Measurements from ENCODE around the gene PUM1. TPM values are rescaled to one million over a fixed set of nuclear protein-coding genes. Genes with fewer than 3 reads are reported as not detected.

Gene PUM1
- total and polyA plus RNA-seq, 2 experiments from 2014 or later = 68.6 to 97.4 TPM

DNA sequence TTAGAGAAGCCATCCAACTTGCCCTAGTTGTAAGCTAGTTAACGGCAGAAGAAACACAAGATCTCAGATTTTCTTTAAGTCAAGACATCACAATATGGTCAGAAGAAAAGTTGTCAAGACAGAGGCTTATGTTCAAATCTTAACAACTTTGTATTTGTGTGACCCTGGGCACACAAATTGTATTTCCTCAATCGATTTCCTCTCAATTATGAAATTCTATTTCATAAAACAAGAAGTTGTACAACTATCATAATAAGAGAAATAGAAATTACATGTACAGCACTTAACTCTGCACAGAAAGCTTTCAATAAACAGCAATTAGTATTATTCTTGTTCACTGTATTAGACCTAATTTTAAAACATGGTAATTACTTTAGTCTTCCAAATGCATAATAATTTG is 94.0 kb downstream of the PUM1 start:
- TF ChIP-seq EZH2phosphoT487 (IDR thresholded peaks at IDR 0.05; ENCODE audit: low read depth, severe bottlenecking, unreplicated experiment) = no peak
- TF ChIP-seq, protein P1, sequence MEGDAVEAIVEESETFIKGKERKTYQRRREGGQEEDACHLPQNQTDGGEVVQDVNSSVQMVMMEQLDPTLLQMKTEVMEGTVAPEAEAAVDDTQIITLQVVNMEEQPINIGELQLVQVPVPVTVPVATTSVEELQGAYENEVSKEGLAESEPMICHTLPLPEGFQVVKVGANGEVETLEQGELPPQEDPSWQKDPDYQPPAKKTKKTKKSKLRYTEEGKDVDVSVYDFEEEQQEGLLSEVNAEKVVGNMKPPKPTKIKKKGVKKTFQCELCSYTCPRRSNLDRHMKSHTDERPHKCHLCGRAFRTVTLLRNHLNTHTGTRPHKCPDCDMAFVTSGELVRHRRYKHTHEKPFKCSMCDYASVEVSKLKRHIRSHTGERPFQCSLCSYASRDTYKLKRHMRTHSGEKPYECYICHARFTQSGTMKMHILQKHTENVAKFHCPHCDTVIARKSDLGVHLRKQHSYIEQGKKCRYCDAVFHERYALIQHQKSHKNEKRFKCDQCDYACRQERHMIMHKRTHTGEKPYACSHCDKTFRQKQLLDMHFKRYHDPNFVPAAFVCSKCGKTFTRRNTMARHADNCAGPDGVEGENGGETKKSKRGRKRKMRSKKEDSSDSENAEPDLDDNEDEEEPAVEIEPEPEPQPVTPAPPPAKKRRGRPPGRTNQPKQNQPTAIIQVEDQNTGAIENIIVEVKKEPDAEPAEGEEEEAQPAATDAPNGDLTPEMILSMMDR (IDR thresholded peaks at IDR 0.05; ENCODE audit: poor library complexity) = no peak
- TF ChIP-seq EZH2 (IDR thresholded peaks at IDR 0.05; ENCODE audit: borderline replicate concordance) = no peak
- H3K9me2 ChIP-seq (replicated peaks; ENCODE audit: insufficient read depth) = no peaks in the 10 kb centered on the region
- no peaks in the 10 kb centered on the region for H3K27me3 ChIP-seq
- no peak for DNase-seq (ENCODE audit: low spot score)
- no peak overlapping the region for H3K4me3 ChIP-seq
- peaks cover 64% of the 10 kb centered on the region for H4K20me1 ChIP-seq (ENCODE audit: insufficient read depth, poor library complexity, severe bottlenecking)
- H3K79me2 ChIP-seq = peaks cover 89% of the 10 kb centered on the region
- H3K9me3 ChIP-seq (ENCODE audit: low read depth) = no peaks in the 10 kb centered on the region
- peaks cover 33% of the 10 kb centered on the region for H3K4me1 ChIP-seq (ENCODE audit: insufficient read depth)
- 97% methylated on average over 2 of the region's 2 CpGs for WGBS (ENCODE audit: low lambda C conversion rate, missing lambda C conversion rate)
- H3K4me2 ChIP-seq = no peak overlapping the region
- no peak overlapping the region for H2AFZ ChIP-seq
- H3K27ac ChIP-seq = no peak overlapping the region
- H3K36me3 ChIP-seq (replicated peaks; ENCODE audit: insufficient read depth, low read depth) = no peaks in the 10 kb centered on the region

DNA sequence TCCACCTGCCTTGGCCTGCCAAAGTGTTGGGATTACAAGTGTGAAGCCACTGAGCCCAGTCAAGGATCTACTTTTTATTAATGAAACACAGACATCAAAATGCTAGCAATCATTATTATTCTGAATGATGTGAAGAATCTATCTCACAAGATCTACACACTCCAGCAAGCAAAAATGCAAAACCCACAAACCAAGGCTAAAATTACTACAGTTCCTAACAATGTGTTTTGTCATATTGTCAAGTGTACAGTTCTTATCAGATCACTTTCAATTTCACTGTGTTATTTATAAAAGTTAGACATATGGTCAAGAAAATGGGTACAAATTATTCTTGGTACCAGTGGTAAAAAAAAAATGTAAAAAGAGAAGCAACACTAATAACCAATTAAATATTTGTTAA is 95.6 kb downstream of the PUM1 start:
- Histone ChIP-seq H2AFZ (no peak overlapping the region), H3K27ac (no peak overlapping the region), H3K9me2 (replicated peaks; ENCODE audit: insufficient read depth) (no peaks in the 10 kb centered on the region), H3K4me2 (no peak overlapping the region), H4K20me1 (ENCODE audit: insufficient read depth, poor library complexity, severe bottlenecking) (peaks cover 58% of the 10 kb centered on the region), H3K4me3 (no peak overlapping the region), H3K9me3 (ENCODE audit: low read depth) (no peaks in the 10 kb centered on the region), H3K36me3 (replicated peaks; ENCODE audit: insufficient read depth, low read depth) (no peaks in the 10 kb centered on the region), H3K79me2 (peaks cover 89% of the 10 kb centered on the region), H3K4me1 (ENCODE audit: insufficient read depth) (peaks cover 24% of the 10 kb centered on the region), H3K27me3 (no peaks in the 10 kb centered on the region)
- TF ChIP-seq EZH2 (IDR thresholded peaks at IDR 0.05; ENCODE audit: borderline replicate concordance) = no peak
- TF ChIP-seq, protein P1 (IDR thresholded peaks at IDR 0.05; ENCODE audit: poor library complexity) = no peak
- TF ChIP-seq EZH2phosphoT487 (IDR thresholded peaks at IDR 0.05; ENCODE audit: low read depth, severe bottlenecking, unreplicated experiment) = no peak
- no peak for DNase-seq (ENCODE audit: low spot score)

GRCh38 chr1:30968220-30968971 is 97.1 kb downstream of the PUM1 start:
- Histone ChIP-seq H3K9me3 (ENCODE audit: low read depth) (no peaks in the 10 kb centered on the region), H3K79me2 (peaks cover 91% of the 10 kb centered on the region), H3K4me2 (no peak overlapping the region), H4K20me1 (ENCODE audit: insufficient read depth, poor library complexity, severe bottlenecking) (peaks cover 52% of the 10 kb centered on the region), H3K27me3 (no peaks in the 10 kb centered on the region), H3K4me3 (no peak overlapping the region), H3K36me3 (replicated peaks; ENCODE audit: insufficient read depth, low read depth) (peaks cover 2% of the 10 kb centered on the region), H3K9me2 (replicated peaks; ENCODE audit: insufficient read depth) (no peaks in the 10 kb centered on the region), H3K27ac (no peak overlapping the region), H2AFZ (no peak overlapping the region), H3K4me1 (ENCODE audit: insufficient read depth) (peaks cover 17% of the 10 kb centered on the region)
- WGBS (ENCODE audit: low lambda C conversion rate, missing lambda C conversion rate) = 87% methylated on average over 8 of the region's 8 CpGs
- no peak for DNase-seq (ENCODE audit: low spot score)
- TF ChIP-seq, protein P1 (IDR thresholded peaks at IDR 0.05; ENCODE audit: poor library complexity) = no peak
- TF ChIP-seq EZH2 (IDR thresholded peaks at IDR 0.05; ENCODE audit: borderline replicate concordance) (no peak), EZH2phosphoT487 (IDR thresholded peaks at IDR 0.05; ENCODE audit: low read depth, severe bottlenecking, unreplicated experiment) (no peak)
